Naive B cell (primary cell): ENCODE measurements around the gene HAUS3. TPM values are rescaled to one million over a fixed set of nuclear protein-coding genes. Genes with fewer than 3 reads are reported as not detected.

Source experiments
- ATAC-seq, 2 donors: fragments of 150-1000 bp; cut with Tn5 transposase; 2 replicates each; pipeline ENCODE4 v1.10.0; 2021; ENCODE audit warnings: low read depth in 2 of 2, mild to moderate bottlenecking in 2 of 2, moderate library complexity in 2 of 2
- DNase-seq: peaks from one replicate; pipeline ENCODE4 v3.0.0; 2022
- H3K27ac Mint-ChIP-seq, 6 donors: one replicate each; pipeline ENCODE4 v1.8.0; 2020 to 2022; ENCODE audit warnings: mild to moderate bottlenecking in 6 of 6, mixed read lengths in 6 of 6, moderate library complexity in 5 of 6, inconsistent platforms in 2 of 6
- H3K27me3 Mint-ChIP-seq, 3 donors: one replicate each; pipeline ENCODE4 v1.8.0; 2021 to 2022; ENCODE audit warnings: mixed read lengths in 3 of 3, mild to moderate bottlenecking in 1 of 3
- H3K36me3 Mint-ChIP-seq, 2 donors: one replicate each; pipeline ENCODE4 v1.8.0; 2020 to 2022; ENCODE audit warnings: mixed read lengths in 2 of 2, inconsistent platforms in 1 of 2, mild to moderate bottlenecking in 1 of 2
- H3K4me1 Mint-ChIP-seq, 3 donors: one replicate each; pipeline ENCODE4 v1.8.0; 2020 to 2022; ENCODE audit warnings: mixed read lengths in 3 of 3, inconsistent platforms in 1 of 3, mild to moderate bottlenecking in 1 of 3, moderate library complexity in 1 of 3
- H3K4me3 Mint-ChIP-seq, 8 donors: one replicate each; pipeline ENCODE4 v1.8.0; 2020 to 2022; ENCODE audit warnings: mild to moderate bottlenecking in 8 of 8, mixed read lengths in 8 of 8, moderate library complexity in 8 of 8, inconsistent platforms in 2 of 8
- H3K9me3 Mint-ChIP-seq, 7 donors: one replicate each; pipeline ENCODE4 v1.8.0; 2020 to 2022; ENCODE audit warnings: mixed read lengths in 7 of 7, mild to moderate bottlenecking in 5 of 7, inconsistent platforms in 2 of 7, moderate library complexity in 1 of 7
- polyA plus RNA-seq, 6 donors: library from polyadenylated mRNA; unstranded; fragments of 300-500 nt; fragmentation: Illumina TruSeq; gene quantifications; one replicate each; pipeline ENCODE4 v1.2.3, GENCODE V29; 2021; ENCODE audit warnings: low read depth in 6 of 6

The HAUS3 gene
- polyA plus RNA-seq, 6 donors from 2014 or later, result 13.3 to 29.1 (median 19.3) TPM

- H3K36me3 Mint-ChIP-seq, result no peaks in the 10 kb centered on the region
- H3K27ac Mint-ChIP-seq, result no peak overlapping the region
- H3K9me3 Mint-ChIP-seq, result no peaks in the 10 kb centered on the region
- ATAC-seq, result no peak
- H3K27me3 Mint-ChIP-seq, result no peaks in the 10 kb centered on the region
- H3K4me3 Mint-ChIP-seq, result no peak overlapping the region
- no peaks in the 10 kb centered on the region for H3K4me1 Mint-ChIP-seq
- DNase-seq, result no peak
Measured at GRCh38 chr4:2272828-2273120, 30.9 kb upstream of the HAUS3 start.

GRCh38 chr4:2272026-2272827 is 30.3 kb upstream of the HAUS3 start:
- Mint-ChIP-seq H3K9me3 (no peaks in the 10 kb centered on the region), H3K36me3 (no peaks in the 10 kb centered on the region), H3K4me3 (no peak overlapping the region), H3K27ac (no peak overlapping the region), H3K27me3 (no peaks in the 10 kb centered on the region), H3K4me1 (no peaks in the 10 kb centered on the region)
- ATAC-seq (no peak), DNase-seq (no peak)

GRCh38 chr4:2271279-2272025 is 29.5 kb upstream of the HAUS3 start:
- no peaks in the 10 kb centered on the region for H3K27me3 Mint-ChIP-seq

GRCh38 chr4:2270341-2271165 is 28.6 kb upstream of the HAUS3 start:
- no peaks in the 10 kb centered on the region for H3K4me1 Mint-ChIP-seq
- DNase-seq, result no peak
- no peaks in the 10 kb centered on the region for H3K36me3 Mint-ChIP-seq
- no peak overlapping the region for H3K27ac Mint-ChIP-seq
- no peak for ATAC-seq
- no peak overlapping the region for H3K4me3 Mint-ChIP-seq
- no peaks in the 10 kb centered on the region for H3K27me3 Mint-ChIP-seq
- no peaks in the 10 kb centered on the region for H3K9me3 Mint-ChIP-seq

More at GRCh38 chr4:2271279-2272025, 29.5 kb upstream of the HAUS3 start:
- Mint-ChIP-seq H3K4me1 (no peaks in the 10 kb centered on the region), H3K27ac (no peak overlapping the region), H3K4me3 (no peak overlapping the region), H3K36me3 (no peaks in the 10 kb centered on the region), H3K9me3 (no peaks in the 10 kb centered on the region)
- DNase-seq (no peak), ATAC-seq (no peak)

GRCh38 chr4:2269618-2270163 is 27.8 kb upstream of the HAUS3 start:
- DNase-seq (no peak), ATAC-seq (no peak)
- Mint-ChIP-seq H3K4me1 (no peaks in the 10 kb centered on the region), H3K9me3 (no peaks in the 10 kb centered on the region), H3K4me3 (peak overlapping the region in 1 of 8 donors; percentile 11), H3K27ac (no peak overlapping the region), H3K27me3 (no peaks in the 10 kb centered on the region), H3K36me3 (no peaks in the 10 kb centered on the region)

- H3K9me3 Mint-ChIP-seq, result no peaks in the 10 kb centered on the region
- no peaks in the 10 kb centered on the region for H3K36me3 Mint-ChIP-seq
- no peaks in the 10 kb centered on the region for H3K4me1 Mint-ChIP-seq
- H3K27ac Mint-ChIP-seq, result no peak overlapping the region
- DNase-seq, result no peak
- no peak for ATAC-seq
- H3K27me3 Mint-ChIP-seq, result no peaks in the 10 kb centered on the region
- no peak overlapping the region for H3K4me3 Mint-ChIP-seq
Measured at GRCh38 chr4:2269206-2269531, 27.2 kb upstream of the HAUS3 start.

- Mint-ChIP-seq H3K4me3 (no peak overlapping the region), H3K9me3 (no peaks in the 10 kb centered on the region), H3K4me1 (no peaks in the 10 kb centered on the region), H3K36me3 (no peaks in the 10 kb centered on the region), H3K27me3 (no peaks in the 10 kb centered on the region), H3K27ac (no peak overlapping the region)
- no peak for ATAC-seq
- DNase-seq, result no peak
Measured at GRCh38 chr4:2268357-2269205, 26.7 kb upstream of the HAUS3 start.

- no peaks in the 10 kb centered on the region for H3K36me3 Mint-ChIP-seq
- no peak overlapping the region for H3K4me3 Mint-ChIP-seq
- no peaks in the 10 kb centered on the region for H3K9me3 Mint-ChIP-seq
- no peak for ATAC-seq
- no peak overlapping the region for H3K27ac Mint-ChIP-seq
- peaks cover 0 to 4% (median 0%) of the 10 kb centered on the region in 3 donors for H3K4me1 Mint-ChIP-seq
- DNase-seq, result no peak
- H3K27me3 Mint-ChIP-seq, result no peaks in the 10 kb centered on the region
Measured at GRCh38 chr4:2267841-2268240, 25.9 kb upstream of the HAUS3 start.

- H3K4me3 Mint-ChIP-seq, result no peak overlapping the region
- no peak for DNase-seq
- ATAC-seq, result no peak
- no peaks in the 10 kb centered on the region for H3K27me3 Mint-ChIP-seq
- no peaks in the 10 kb centered on the region for H3K36me3 Mint-ChIP-seq
- H3K27ac Mint-ChIP-seq, result no peak overlapping the region
- H3K9me3 Mint-ChIP-seq, result no peaks in the 10 kb centered on the region
- H3K4me1 Mint-ChIP-seq, result peaks cover 0 to 4% (median 0%) of the 10 kb centered on the region in 3 donors
Measured at GRCh38 chr4:2267320-2267811, 25.4 kb upstream of the HAUS3 start.

- H3K9me3 Mint-ChIP-seq, result no peaks in the 10 kb centered on the region
- H3K4me3 Mint-ChIP-seq, result no peak overlapping the region
- DNase-seq (no peak), ATAC-seq (no peak)
- peaks cover 0 to 4% (median 0%) of the 10 kb centered on the region in 3 donors for H3K4me1 Mint-ChIP-seq
- H3K27ac Mint-ChIP-seq, result peak overlapping the region in 1 of 6 donors; percentile 86
- no peaks in the 10 kb centered on the region for H3K36me3 Mint-ChIP-seq
- no peaks in the 10 kb centered on the region for H3K27me3 Mint-ChIP-seq
Measured at GRCh38 chr4:2266821-2267220, 24.9 kb upstream of the HAUS3 start.

- Mint-ChIP-seq H3K27me3 (no peaks in the 10 kb centered on the region), H3K9me3 (no peaks in the 10 kb centered on the region), H3K27ac (peak overlapping the region in 1 of 6 donors; percentile 61), H3K36me3 (no peaks in the 10 kb centered on the region), H3K4me3 (no peak overlapping the region), H3K4me1 (peaks cover 0 to 4% (median 0%) of the 10 kb centered on the region in 3 donors)
- DNase-seq, result no peak
- no peak for ATAC-seq
Measured at GRCh38 chr4:2266181-2266580, 24.3 kb upstream of the HAUS3 start.

GRCh38 chr4:2265113-2266110 is 23.5 kb upstream of the HAUS3 start:
- Mint-ChIP-seq H3K4me3 (peak overlapping the region in 2 of 8 donors; percentile 19 to 29), H3K9me3 (no peaks in the 10 kb centered on the region), H3K27ac (peak overlapping the region in 1 of 6 donors; percentile 54), H3K36me3 (no peaks in the 10 kb centered on the region), H3K4me1 (peaks cover 0 to 5% (median 0%) of the 10 kb centered on the region in 3 donors), H3K27me3 (no peaks in the 10 kb centered on the region)
- no peak for ATAC-seq
- DNase-seq, result no peak
